ENCODE data around the gene TRAF4.
"Not testable (repeated sequence)": the region's sequence is repeated elsewhere in the genome, so short reads cannot be mapped to it uniquely, and the experiment has no call there.

TRAF4 gene

DNA sequence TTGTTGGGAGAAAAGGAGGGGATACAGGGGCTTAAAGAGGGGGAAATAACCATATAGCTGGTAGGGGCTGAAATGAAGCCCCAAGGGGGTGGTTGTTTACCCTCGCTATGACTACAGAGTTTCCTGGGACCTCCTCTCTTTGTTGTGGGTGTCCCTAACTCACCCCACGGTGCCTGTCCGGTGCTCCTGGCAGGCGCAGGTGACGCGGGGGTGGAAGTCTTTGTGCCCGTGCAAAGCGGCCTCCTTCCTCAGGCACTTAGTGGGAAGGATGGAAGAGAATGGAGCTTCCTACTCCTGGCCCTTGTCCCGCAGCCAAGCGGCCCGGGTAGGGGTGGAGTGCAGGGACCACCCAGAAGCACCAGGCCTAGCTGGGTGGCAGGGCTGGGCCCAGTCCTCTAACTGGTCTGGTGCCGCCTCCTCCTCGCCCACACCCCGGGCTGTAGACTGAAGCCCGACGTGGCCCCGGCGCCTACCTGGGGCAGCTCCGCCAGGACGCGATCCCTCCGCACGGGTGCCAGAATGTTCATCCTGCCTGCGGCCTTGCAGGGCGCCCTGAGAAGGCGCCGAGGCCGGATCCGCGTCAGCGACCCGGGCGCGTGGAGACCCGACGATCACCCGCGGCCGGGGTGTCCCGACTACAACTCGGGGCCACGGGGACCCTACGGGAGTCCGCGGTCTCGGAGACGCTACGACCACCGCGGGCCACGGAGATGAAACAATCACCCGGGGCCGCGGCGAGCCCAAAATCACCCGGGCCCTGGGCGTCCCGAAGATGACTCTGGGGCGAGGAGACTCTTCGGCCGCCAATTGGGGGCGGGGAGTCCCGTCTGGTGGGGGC lies 26.9 kb upstream of the TRAF4 start:
- peak; percentile 24 for DNase-seq

DNA sequence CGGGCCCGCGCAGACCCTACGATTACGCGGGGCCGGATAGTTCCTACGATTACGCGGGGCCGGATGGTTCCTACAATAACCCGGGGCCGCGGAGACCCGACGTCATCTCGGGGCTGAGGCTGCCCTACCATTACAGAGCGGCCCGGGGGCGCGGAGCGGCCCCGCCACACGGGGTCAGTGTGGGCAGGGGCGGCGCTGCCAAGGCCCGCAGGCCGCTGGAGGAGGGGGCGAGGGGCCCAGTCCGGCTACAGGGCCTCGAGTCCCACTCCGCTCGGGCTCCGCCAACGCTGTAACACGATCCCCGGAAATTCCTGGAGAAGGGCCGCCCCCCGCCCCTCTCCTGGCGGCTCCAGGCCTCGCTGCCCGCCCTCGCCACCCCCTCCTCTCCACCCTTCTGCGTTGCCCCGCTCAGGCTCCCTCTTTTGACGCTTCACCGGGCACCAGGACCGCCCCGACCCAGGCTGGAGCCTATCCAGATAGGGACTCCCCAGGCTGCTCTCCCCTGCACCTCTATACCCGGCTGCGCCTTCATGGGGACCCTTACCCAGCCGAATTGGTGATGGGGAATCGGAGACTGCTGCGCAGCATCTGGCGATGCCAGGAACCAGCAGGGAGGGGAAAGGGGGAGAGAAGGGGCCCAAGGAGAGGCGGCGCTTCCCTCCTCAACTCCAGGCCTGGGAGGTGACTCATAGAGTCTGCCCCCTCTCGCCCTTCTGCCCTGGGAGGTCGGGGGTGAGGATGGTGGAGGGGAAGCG lies 26.1 kb upstream of the TRAF4 start, which contains the start of gene RAB34:
TSS of gene RAB34 (minus strand) at position 291 of the 755 bp plus-strand sequence. CDS start 602 bp downstream, outside the sequence.
- DNase-seq, result peak; percentile 43

DNA sequence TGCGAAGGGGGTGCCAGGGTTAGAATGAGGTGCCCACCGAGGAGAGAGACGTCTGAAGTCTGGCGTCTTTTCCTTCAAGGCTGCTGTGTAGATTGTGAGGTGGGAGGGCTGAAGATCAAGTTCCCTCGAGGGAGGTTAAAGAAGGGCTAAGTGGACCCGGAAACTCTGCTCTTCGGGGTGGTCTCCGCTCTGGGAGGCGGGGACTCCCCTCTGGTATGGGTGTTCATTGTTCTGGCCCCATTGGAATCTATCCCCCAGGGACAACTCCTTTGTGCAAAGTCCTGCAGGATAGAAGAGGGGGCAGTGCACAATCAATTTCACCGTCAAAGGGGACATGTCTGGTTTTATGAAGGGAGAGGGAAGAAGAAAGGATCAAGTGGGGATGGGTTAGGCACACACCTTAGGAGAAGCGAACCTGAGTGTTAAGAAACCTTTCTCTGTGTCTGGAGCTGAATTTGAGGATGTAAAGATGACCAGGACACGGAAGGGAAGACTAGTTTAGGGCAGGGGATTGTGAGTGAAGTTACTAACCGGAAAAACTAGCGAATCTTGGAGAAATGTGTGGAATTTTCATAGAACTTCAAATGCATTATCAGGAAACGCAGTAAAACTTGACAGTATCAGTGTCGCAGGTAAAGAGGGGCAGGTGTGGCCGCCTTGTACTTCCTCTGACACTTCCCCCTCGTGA lies 25.3 kb upstream of the TRAF4 start:
- no peak for DNase-seq

DNA sequence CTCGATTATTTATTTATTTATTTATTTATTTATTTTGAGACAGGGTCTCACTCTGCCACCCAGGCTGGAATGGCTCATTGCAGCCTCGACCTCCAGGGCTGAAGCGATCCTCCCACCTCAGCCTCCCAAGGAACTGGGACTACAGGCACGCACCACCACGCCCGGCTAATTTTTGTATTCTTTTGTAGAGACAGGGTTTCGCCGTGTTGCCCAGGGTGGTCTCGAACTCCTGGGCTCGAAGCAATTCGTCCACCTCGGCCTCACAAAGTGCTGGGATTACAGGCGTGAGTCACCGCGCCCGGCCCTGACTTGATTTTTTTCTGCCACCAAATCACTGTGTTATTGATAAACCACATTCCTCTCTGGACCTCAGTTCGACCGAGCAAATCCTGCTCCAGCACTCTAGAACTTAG lies 24.8 kb upstream of the TRAF4 start:
- DNase-seq, result no peak

DNA sequence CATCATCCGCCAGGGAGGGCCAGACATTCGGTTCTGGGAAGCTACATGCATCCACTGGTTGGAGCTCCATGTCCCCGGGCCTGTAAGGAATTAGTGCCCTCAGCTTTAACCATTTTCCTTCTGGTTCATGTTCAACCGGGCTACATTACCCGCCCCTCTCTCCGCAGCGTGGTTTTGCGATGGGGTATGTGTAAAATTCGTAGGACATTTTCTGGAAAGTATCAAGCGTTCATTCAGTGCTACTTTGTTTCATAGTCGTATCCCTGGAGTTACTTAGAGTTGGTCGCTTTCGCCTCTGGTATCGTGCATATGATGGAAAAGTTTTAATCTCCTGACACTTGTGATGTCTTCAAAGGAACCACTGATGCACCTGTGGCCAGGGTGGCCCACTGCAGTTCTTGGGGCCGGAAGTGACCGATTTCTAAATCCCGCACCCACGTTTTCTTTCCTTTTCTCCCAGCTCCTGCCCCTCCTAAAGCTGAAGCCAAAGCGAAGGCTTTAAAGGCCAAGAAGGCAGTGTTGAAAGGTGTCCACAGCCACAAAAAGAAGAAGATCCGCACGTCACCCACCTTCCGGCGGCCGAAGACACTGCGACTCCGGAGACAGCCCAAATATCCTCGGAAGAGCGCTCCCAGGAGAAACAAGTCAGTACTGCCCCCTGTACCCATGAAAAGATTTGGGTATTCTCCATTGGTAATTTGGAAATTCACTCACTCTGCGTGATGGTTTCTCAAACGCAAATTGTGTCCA lies 23.4 kb upstream of the TRAF4 start:
- peak; percentile 33 for DNase-seq

DNA sequence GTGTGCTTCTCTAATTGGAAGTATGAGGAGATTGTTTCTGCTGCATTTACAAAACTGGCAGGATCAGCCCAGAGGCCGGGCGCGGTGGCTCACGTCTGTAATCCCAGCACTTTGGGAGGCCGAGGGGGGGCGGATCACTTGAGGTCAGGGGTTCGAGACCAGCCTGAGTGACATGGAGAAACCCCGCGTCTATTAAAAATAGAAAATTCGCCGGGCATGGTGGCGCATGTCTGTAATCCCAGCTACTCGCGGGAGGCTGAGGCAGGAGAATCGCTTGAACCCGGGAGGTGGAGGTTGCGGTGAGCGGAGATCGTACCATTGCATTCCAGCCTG lies 22.8 kb upstream of the TRAF4 start:
- not testable (repeated sequence) for DNase-seq

DNA sequence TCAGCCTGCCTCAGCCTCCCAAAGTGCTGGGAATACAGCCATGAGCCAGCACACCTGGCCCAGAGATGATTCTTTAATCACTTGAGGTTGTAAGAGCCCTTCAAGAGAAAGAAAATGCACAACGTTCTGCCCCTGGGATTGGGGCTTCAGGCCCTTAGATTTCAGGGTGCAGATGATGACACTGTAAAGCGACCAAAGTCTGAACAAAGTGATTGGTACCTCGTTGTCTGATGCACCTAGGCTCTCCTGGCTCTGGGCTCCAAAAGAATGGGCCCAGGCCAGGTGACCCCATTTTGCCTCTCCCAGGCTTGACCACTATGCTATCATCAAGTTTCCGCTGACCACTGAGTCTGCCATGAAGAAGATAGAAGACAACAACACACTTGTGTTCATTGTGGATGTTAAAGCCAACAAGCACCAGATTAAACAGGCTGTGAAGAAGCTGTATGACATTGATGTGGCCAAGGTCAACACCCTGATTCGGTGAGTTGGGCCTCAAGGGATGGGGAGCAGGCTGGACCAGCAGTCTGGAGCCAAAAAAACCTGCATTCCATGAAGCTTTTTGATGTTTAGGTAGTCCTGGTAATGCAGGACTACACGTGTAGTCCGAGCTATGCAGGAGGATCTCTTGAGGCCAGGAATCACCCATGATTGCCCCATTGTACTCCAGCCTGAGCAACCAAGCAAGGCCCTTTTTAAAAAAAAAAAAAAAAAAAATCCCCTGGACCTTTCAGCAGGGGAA lies 21.2 kb upstream of the TRAF4 start:
- DNase-seq, result no peak

DNA sequence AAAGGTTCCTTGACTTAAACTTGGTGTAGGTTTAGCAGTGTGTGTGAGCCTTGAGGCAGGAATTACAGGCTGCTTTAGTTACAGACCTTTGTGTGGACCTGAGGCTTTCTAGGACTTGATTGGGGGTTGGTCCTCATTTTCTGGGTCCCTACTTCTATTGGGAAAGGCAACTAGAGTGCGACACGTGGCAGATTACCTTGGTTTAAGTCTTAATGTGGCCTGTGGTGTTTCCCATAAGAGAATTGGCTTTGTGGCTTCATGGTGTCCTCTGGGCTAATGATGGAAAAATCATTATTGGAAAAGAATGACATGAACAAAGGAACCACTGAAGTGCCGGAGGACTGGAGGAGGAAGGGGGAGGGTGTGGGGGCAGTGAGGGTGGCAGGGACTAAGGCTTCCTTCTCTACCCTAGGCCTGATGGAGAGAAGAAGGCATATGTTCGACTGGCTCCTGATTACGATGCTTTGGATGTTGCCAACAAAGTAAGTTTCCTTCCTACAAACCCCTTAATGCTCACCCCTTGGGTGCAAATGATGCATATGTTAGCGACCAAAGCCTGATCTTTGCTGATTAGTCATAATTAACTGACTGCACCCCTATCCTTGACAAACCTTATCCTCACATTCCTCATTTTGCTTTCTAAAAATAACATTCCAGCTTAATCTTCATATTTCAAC lies 20.5 kb upstream of the TRAF4 start:
- DNase-seq, result no peak

DNA sequence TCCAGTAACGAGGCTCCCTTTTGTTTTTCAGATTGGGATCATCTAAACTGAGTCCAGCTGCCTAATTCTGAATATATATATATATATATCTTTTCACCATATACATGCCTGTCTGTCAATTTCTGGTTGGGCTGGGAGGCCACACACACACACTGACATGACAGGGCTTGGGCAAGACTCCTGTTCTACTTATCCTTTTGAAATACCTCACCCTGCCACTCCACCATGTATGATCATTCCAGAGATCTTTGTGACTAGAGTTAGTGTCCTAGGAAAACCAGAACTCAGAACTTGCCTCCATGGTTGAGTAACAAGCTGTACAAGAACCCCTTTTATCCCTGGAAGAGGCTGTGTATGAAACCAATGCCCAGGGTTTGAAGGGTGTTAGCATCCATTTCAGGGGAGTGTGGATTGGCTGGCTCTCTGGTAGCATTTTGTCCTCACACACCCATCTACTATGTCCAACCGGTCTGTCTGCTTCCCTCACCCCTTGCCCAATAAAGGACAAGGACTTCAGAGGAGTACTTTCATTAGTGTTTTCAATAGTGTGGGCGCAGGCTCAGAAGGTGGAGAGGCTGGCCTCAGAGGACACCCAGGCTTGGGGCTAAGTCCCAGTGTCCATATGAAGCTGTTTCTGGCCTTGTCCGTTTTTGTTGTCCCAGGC lies 19.8 kb upstream of the TRAF4 start:
- not testable (repeated sequence) for DNase-seq

DNA sequence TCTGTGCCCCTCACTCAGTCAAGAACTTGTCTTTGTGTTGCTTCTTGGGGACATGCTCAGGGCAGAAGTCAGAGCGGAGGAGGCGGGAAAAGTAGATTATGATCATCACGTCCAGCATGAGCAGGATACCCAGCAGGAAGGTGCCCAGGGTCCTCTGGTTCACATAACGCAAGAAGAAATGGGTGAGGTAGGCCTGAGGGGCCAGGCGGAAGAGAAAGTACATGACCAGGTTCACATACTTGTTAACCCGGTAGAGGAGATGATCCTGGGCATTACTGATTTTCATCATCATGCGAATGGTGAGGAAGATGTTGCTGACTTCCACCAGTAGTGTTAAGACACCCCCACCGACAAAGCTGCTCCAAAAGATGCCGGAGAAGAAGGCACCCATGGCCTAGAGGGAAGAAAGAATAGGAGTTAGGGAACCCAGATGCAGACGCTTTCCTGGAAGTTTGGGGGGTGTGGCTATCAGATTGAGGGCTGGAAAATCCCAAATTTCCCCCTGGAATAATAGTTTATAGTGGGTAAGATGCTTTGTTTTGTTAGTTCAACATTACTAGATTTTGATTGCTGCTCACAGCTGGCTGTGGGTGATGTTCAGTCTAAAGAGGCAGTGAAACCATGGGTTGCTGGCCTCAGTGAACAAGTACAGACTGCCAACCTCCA lies 19.2 kb upstream of the TRAF4 start:
- DNase-seq, result no peak

DNA sequence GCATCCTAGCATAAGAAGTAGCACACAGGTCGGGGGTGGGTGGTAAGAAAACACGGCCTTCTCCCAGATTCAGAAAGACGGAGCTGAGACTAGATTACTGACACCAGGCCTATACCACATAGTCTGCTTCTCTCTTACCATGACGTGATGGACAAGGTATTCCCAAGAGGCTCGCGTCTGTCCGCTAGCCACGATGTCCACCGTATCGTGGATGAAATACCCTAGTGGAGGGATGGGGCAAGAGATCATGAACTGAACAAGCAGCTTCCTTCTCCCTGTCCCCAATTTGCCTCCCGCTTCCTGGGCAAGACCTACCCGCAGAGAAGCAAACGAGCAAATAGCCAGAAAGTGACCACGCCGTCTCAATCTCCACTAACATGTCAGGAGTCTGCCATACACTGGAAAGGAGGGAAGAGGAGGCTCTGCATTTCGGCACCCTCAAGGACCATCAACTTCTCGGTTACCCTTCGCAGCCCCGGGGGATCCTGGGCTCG lies 18.6 kb upstream of the TRAF4 start:
- peak; percentile 44 for DNase-seq

DNA sequence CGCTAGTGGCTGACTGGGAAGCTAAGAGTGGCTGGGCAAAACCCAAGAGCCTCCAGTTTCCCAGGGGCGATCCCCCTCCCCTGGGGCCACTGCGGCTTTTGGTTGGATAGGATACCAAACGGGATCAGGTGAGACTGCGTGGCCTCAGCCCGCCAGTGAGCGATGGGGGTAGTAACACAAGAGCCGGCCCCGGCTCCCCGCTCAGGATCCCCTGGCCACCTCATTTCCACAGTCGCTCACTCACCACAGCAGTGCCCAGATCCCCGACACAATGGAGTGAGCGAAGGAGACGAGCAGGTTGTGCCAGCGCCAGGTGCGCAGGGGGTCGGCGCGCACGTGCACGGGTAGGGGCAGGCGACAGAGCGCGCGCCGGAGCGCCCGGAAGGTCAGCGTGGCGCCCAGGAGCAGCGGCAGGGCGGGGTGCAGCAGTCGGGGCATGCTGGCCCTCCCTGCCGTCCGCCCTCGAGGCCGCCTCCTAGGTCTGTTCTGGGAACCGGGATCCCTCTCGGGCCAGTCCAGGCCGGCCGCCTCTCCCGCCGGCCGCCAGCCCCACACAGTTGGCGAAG lies 18.1 kb upstream of the TRAF4 start:
- no peak for DNase-seq

DNA sequence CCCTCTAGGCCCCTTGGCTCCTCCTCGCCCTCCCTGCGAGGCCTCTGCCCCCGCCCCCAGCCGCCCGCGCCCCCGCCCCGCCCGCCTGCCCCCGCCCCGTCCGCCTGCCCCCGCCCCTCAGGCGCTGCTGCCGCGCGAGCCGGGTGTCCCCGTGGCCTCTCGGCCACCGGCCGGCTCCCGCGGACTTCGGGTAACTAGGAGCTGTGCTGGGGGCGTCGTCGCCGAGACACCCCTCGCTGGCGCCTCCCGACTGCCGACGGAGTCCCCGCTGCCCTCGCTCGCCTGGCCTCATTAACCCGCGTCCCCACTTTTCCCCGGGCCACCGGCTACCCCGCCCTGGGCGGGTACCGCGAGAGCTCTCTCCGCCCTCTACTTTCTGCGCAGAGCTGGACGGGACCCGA lies 17.6 kb upstream of the TRAF4 start, which contains the start of gene TLCD1:
TSS of gene TLCD1 (minus strand) at position 8 of the 401 bp plus-strand sequence. CDS start 136 bp downstream, outside the sequence.
- DNase-seq, result peak; percentile 71

DNA sequence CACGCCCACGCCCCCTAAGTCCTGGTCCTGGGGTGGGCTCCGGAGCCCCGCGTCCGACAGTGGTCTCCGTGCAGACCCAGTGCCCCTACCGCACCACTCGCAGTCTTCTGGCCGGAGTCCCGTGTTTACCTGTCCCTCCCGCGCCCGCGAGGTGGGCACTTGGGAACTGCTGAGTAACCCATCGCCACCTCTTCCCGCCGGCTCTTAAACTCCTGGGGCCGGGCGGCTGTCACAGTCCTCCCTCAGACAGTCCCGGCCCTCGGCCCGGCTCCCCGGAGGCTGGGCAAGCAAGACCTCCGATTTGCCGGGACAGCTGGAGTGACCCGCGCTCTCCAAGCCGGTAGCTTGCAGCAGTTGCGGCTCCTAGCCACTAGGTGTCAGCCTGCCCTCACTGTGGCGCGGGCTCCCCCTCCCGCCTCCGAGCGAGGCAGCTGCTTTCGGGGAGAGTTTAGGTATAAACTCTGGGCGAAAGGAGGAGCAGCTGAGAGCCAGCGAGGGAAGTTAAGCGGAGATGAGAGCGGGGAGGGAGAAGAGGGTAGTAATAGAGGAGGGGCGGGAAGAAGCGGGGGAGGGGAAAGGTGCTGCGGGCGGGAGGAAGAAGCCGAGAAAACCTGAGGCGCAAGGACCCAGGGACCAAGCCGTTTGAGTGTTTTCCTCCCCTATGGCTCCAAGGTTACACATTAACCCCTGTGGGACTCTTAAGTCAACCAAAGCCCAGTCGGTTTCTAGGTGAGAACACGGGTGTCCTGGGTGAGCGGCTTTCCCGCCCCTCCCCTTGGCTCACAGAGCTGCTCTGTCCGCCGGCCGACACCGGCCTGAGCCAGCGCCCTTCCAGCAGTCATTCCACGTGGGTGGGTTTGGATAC lies 17.0 kb upstream of the TRAF4 start:
- DNase-seq, result peak; percentile 90

DNA sequence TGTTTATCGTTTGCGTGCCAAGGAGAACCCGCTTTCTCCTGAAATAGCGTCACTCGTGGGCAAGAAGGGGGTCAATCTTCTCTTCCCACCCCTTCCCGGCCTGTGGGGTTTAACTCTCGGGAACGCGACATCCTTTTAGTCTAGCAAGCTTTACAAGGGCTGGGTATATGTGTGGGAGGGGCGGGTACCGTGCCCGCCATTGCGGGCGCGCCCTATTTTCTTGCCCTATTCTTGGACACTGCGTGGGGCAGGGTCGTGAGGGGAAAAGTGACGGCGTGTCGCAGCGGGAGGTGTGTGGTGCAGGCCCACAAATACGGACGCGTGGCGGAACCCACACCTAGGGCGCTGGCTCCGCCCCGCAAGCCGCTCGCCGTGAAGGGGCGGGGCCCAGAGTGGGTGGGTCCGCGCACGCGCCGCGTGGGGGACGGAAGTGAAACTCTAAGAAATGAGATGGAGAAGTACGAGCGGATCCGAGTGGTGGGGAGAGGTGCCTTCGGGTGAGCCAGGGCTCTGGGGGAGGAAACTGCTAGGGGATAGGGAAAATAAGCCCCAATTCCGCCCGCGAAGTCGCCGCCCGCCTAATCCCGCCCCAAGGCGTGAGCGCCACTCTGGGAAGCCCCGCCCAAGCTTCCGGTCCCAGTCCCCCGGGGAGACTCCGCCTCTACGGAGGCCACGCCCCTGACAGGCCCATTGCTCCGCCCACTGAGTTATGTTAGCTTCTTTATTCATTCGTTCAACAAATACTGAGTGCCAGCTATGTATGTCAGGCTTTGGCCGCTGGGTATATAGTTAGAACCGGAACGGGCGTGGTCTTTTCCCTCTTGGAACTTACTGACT lies 15.2 kb upstream of the TRAF4 start, which contains the start of gene NEK8:
TSS of gene NEK8 (plus strand) at position 425 of the 837 bp plus-strand sequence. CDS start at position 451, 26 bp downstream.
- peak; percentile 97 for DNase-seq

DNA sequence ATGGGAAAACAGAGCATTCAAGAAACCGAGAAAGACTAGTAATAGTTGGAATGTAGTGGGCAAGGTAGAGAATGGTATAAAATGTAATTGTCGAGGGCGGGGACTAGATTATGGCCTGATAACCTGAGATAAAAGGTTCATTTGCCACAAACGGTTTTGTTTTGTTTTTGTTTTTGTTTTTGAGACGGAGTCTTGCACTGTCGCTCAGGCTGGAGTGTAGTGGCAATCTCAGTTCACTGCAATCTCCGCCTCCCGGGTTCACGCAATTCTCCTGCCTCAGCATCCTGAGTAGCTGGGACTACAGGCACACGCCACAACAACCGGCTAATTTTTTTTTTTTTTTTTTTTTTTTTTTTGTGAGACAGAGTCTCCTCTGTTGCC lies 13.9 kb upstream of the TRAF4 start:
- DNase-seq, result no peak

DNA sequence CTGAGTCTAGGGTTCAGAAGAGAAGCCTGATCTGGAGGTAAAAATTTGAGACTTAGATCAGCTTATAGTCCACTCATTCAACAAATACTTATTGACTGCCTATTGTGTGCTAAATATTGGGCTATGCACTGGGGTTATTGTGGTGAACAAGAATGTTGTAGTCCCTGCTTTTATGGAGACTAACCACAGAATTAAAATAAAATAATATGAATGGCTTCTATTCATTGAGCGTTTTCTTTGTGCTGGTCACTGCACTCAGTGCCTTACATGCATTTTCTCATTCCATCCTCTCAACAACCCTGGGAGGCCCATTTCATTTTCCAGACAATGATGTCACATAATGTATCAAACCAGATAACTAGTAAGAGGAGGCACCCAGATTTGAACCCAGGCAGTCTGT lies 10.5 kb upstream of the TRAF4 start:
- no peak for DNase-seq

Data from stimulated activated CD4-positive, alpha-beta T cell treated with anti-CD3 and anti-CD28 coated beads, Interleukin-12 subunit alpha, Interleukin-12 subunit beta, amount 100 ng/mL, for 4 hours (primary cell).